GM10248 (cell line): ENCODE data around the gene SYT8.
"Not testable (repeated sequence)": the region's sequence is repeated elsewhere in the genome, so short reads cannot be mapped to it uniquely, and the experiment has no call there.

ENCODE experiments used
- CTCF ChIA-PET: fragments of 300-600 bp; sonication (Branson Sonifier 250); formaldehyde crosslinking; extraction: SDS; loops from one replicate; lab custom pipeline; 2021; ENCODE audit warnings: antibody characterized with exemption; lab: Yijun Ruan, JAX
- POLR2A ChIA-PET: fragments of 350-650 bp; sonication (Branson Sonifier 250); formaldehyde crosslinking; extraction: SDS; loops from one replicate; lab custom pipeline; 2020; ENCODE audit warnings: antibody characterized with exemption; lab: Yijun Ruan, JAX
- DNase-seq: peaks from one replicate; pipeline ENCODE4 v3.0.0; 2012; ENCODE audit errors: extremely low spot score
- CTCF ChIP-seq: IDR thresholded peaks from 2 replicates; pipeline ENCODE4 v1.5.1; 2012; ENCODE audit warnings: mild to moderate bottlenecking, low read depth; ENCODE audit errors: extremely low read depth, missing control alignments, control extremely low read depth

The SYT8 gene

GRCh38 chr11:1875093-1875850 is 40.5 kb downstream of the SYT8 start:
- TF ChIP-seq CTCF: no peak
- ChIA-PET CTCF (interaction anchor here (1.6 to 2.5 kb wide), 4 partner anchors 10 to 276 kb away, joined by 3 to 8 read pairs (median 5); no protein-coding TSS in a partner anchor), POLR2A (interaction anchor here (1.5 kb wide), 1 partner anchor 25 kb away, joined by 3 read pairs; no protein-coding TSS in a partner anchor)
- DNase-seq: no peak

GRCh38 chr11:1875851-1876301 is 41.1 kb downstream of the SYT8 start:
- POLR2A ChIA-PET: interaction anchor here (0.7 to 1.5 kb wide), 2 partner anchors 21 to 25 kb away, joined by 3 read pairs; no protein-coding TSS in a partner anchor
- not testable (repeated sequence) for DNase-seq

GRCh38 chr11:1876361-1877063 is 41.7 kb downstream of the SYT8 start:
- no peak for DNase-seq
- TF ChIP-seq CTCF: peak; percentile 39
- CTCF ChIA-PET: interaction anchor here (0.8 to 2.5 kb wide), 12 partner anchors 11 to 275 kb away, joined by 3 to 8 read pairs (median 4); no protein-coding TSS in a partner anchor
- POLR2A ChIA-PET: interaction anchor here (0.7 to 1.5 kb wide), 2 partner anchors 22 to 26 kb away, joined by 3 read pairs; no protein-coding TSS in a partner anchor

More at GRCh38 chr11:1875851-1876301, 41.1 kb downstream of the SYT8 start:
- CTCF ChIA-PET: interaction anchor here (1.0 to 2.5 kb wide), 11 partner anchors 10 to 276 kb away, joined by 3 to 8 read pairs (median 4); no protein-coding TSS in a partner anchor

- DNase-seq: no peak
- TF ChIP-seq CTCF: no peak
- POLR2A ChIA-PET: no interaction called here
- CTCF ChIA-PET: interaction anchor here (1.2 to 2.5 kb wide), 7 partner anchors 13 to 274 kb away, joined by 3 to 8 read pairs (median 5); no protein-coding TSS in a partner anchor
Measured at GRCh38 chr11:1877211-1878136, 42.7 kb downstream of the SYT8 start.

GRCh38 chr11:1878137-1879031 is 43.6 kb downstream of the SYT8 start:
- ChIA-PET CTCF (interaction anchor here (1.3 to 1.4 kb wide), 2 partner anchors 226 to 273 kb away, joined by 3 read pairs; no protein-coding TSS in a partner anchor), POLR2A (no interaction called here)
- no peak for DNase-seq
- no peak for TF ChIP-seq CTCF
